ENCODE data around the gene NR4A1.

DNA sequence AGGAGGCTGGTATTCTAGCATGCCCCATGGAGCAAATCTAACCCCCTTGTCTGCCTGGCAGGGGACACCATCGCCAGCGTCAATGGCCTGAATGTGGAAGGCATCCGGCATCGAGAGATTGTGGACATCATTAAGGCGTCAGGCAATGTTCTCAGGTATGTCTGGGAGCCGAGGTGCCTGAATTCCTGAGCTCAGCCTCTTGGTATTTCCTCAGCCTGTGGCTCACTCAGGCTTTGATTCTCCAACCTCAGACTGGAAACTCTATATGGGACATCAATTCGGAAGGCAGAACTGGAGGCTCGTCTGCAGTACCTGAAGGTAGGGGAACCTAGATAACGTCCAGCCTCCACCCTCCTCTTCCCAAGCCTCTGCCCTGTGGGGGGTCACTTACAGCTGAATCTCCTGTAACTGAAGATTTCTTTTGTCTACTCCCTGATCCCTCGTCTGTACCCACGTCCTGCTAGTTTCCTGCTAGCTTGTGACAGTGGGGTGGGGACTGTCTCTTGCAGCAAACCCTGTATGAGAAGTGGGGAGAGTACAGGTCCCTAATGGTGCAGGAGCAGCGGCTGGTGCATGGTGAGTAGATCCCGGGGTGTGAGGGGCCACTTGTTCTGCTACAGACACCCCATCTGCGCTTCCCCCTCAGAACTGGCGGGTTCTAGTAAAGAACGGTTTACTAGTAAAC is 37.5 kb upstream of the NR4A1 start:
- TF ChIP-seq, protein P1, sequence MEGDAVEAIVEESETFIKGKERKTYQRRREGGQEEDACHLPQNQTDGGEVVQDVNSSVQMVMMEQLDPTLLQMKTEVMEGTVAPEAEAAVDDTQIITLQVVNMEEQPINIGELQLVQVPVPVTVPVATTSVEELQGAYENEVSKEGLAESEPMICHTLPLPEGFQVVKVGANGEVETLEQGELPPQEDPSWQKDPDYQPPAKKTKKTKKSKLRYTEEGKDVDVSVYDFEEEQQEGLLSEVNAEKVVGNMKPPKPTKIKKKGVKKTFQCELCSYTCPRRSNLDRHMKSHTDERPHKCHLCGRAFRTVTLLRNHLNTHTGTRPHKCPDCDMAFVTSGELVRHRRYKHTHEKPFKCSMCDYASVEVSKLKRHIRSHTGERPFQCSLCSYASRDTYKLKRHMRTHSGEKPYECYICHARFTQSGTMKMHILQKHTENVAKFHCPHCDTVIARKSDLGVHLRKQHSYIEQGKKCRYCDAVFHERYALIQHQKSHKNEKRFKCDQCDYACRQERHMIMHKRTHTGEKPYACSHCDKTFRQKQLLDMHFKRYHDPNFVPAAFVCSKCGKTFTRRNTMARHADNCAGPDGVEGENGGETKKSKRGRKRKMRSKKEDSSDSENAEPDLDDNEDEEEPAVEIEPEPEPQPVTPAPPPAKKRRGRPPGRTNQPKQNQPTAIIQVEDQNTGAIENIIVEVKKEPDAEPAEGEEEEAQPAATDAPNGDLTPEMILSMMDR (IDR thresholded peaks at IDR 0.05), result no peak
- TF ChIP-seq, protein P2, sequence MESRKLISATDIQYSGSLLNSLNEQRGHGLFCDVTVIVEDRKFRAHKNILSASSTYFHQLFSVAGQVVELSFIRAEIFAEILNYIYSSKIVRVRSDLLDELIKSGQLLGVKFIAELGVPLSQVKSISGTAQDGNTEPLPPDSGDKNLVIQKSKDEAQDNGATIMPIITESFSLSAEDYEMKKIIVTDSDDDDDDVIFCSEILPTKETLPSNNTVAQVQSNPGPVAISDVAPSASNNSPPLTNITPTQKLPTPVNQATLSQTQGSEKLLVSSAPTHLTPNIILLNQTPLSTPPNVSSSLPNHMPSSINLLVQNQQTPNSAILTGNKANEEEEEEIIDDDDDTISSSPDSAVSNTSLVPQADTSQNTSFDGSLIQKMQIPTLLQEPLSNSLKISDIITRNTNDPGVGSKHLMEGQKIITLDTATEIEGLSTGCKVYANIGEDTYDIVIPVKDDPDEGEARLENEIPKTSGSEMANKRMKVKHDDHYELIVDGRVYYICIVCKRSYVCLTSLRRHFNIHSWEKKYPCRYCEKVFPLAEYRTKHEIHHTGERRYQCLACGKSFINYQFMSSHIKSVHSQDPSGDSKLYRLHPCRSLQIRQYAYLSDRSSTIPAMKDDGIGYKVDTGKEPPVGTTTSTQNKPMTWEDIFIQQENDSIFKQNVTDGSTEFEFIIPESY (IDR thresholded peaks at IDR 0.05; ENCODE audit: borderline replicate concordance, low read depth), result no peak
- TF ChIP-seq, protein P3, sequence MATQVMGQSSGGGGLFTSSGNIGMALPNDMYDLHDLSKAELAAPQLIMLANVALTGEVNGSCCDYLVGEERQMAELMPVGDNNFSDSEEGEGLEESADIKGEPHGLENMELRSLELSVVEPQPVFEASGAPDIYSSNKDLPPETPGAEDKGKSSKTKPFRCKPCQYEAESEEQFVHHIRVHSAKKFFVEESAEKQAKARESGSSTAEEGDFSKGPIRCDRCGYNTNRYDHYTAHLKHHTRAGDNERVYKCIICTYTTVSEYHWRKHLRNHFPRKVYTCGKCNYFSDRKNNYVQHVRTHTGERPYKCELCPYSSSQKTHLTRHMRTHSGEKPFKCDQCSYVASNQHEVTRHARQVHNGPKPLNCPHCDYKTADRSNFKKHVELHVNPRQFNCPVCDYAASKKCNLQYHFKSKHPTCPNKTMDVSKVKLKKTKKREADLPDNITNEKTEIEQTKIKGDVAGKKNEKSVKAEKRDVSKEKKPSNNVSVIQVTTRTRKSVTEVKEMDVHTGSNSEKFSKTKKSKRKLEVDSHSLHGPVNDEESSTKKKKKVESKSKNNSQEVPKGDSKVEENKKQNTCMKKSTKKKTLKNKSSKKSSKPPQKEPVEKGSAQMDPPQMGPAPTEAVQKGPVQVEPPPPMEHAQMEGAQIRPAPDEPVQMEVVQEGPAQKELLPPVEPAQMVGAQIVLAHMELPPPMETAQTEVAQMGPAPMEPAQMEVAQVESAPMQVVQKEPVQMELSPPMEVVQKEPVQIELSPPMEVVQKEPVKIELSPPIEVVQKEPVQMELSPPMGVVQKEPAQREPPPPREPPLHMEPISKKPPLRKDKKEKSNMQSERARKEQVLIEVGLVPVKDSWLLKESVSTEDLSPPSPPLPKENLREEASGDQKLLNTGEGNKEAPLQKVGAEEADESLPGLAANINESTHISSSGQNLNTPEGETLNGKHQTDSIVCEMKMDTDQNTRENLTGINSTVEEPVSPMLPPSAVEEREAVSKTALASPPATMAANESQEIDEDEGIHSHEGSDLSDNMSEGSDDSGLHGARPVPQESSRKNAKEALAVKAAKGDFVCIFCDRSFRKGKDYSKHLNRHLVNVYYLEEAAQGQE (IDR thresholded peaks at IDR 0.05; ENCODE audit: low read depth, low read length), result no peak
- TF ChIP-seq POLR2AphosphoS5 (IDR thresholded peaks at IDR 0.05; ENCODE audit: low read depth, low read length), result no peak

Data from SK-N-SH (cell line).